Stimulated activated CD4-positive, alpha-beta T cell treated with anti-CD3 and anti-CD28 coated beads, TNF-alpha, amount 100 ng/mL, for 4 hours (primary cell): ENCODE data around the gene CD69.
A peak's percentile ranks its signal among the peaks of the same experiment; 100 is the strongest.

Experiments used
- DNase-seq, 3 experiments: peaks; one replicate each; pipeline ENCODE4 v3.0.0-alpha.2; 2020; ENCODE audit warnings: low read depth in 3 of 3

CD69 gene

GRCh38 chr12:9781360-9781759 is 20.7 kb upstream of the CD69 start:
- DNase-seq = no peak

DNA sequence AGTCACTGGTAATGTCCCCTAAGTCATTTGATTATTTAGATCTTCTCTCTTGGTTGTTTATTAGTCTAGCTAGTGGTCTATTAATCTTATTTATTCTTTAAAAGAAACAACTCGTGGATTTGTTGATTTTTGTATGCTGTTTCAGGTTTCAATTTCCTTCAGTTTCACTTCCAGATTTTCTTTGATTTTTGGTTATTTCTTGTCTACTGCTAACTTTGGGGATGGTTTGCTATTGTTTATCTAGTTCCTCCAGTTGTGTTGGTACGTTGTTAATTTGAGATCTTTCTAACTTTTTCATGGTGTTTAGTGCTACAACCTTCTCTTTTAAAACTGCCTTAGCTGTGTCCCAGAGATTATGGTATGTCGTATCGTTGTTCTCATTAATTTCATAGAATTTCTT is 18.5 kb upstream of the CD69 start:
- no peak for DNase-seq

GRCh38 chr12:9776781-9777180 is 16.1 kb upstream of the CD69 start:
- no peak for DNase-seq

DNA sequence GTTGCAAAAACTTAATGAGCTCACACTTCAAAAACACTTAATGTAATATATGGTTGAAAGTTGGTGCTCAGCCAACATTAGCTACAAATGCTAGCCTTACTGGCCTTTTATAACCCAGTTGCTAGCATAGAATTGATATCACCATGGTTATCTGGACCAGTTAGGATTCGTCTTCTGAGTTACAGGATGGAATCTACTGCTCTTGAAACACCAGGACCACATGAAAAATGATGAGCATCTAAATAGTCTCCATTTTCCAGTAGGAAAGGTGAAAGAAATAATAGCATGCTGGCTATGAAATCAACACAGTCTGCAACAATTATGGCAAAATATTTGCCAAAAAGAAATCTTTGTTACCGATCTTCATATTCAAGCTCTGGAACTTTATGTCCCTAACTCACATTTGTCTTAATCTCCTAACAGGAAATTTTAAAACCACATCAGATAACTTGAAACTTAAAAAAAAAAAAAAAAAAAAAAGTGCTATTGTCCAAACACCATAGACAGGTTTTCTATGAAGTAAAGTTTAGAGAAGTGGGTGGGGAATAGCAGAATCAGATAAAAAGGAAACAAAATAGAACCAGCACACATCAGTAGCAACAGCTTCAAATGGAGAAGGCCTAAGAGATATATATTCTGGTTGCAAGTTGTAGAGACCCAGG is 12.6 kb upstream of the CD69 start:
- DNase-seq = no peak

- no peak for DNase-seq
Observed at GRCh38 chr12:9763025-9763424, 2.3 kb upstream of the CD69 start.

DNA sequence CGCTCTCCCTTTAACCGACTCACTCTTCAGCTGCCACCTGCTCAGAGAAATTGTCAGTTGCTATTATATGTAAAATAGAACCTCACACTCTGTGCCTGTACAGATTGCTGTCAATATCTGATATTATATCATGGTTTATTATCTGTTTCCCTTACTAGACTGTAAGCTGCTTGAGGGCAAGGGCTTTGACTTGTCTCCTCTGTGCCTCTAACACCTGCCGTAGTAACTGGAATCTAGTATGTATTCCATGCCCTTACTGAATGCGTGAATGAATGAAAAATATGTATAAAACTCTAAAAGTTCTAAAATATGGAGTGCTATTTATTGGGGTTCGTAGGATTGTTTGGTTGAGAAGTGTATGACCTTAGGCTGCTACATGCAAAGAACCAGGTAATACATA is 1.7 kb upstream of the CD69 start:
- no peak for DNase-seq

- no peak for DNase-seq
Observed at GRCh38 chr12:9761419-9761781, 699 bp upstream of the CD69 start.

- no peak for DNase-seq
Observed at GRCh38 chr12:9760120-9760519, 581 bp downstream of the CD69 start.

DNA sequence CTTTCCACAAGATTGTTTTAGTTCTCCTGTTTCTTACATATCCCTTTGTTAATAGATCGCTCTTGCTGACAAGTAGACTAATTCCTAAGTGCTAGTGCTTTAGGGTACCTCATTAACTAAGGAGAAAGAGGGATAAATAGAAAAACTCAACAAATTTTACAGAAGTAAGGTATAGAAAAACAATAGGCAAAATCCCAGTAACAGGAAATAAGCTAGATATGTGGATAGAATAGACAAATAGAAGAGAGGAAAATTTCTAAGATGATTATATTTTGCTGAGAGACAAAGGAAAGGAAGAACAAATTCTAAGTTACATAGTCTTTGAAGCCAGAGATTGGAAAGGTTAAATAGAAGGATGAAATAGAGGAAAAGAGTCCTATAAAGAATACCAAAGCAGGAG is 1.0 kb downstream of the CD69 start:
- no peak for DNase-seq

- no peak for DNase-seq
Observed at GRCh38 chr12:9758119-9758518, 2.6 kb downstream of the CD69 start.

GRCh38 chr12:9757433-9758025 is 3.2 kb downstream of the CD69 start:
- DNase-seq = no peak

- no peak for DNase-seq
Observed at GRCh38 chr12:9756706-9757105, 4.0 kb downstream of the CD69 start.

DNA sequence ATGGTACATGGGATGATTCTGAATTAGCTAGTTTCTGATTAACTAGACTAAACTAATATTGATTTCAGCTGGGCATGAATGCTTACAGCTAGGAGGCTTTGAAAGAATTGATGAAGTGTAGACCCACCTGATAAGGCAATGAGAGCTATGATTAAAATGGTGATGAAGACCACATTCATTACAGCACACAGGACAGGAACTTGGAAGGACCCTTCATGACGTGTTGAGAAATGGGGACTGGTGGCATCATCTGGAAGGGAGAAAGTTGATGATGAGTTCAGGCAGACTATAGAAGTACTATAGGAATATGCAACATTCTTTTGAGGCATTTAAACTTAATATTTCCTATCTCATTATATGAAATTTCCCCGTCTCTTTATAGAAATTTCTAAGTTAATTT is 4.5 kb downstream of the CD69 start:
- DNase-seq = no peak

GRCh38 chr12:9755567-9755966 is 5.1 kb downstream of the CD69 start:
- DNase-seq = no peak

GRCh38 chr12:9755035-9755434 is 5.7 kb downstream of the CD69 start:
- no peak for DNase-seq

DNA sequence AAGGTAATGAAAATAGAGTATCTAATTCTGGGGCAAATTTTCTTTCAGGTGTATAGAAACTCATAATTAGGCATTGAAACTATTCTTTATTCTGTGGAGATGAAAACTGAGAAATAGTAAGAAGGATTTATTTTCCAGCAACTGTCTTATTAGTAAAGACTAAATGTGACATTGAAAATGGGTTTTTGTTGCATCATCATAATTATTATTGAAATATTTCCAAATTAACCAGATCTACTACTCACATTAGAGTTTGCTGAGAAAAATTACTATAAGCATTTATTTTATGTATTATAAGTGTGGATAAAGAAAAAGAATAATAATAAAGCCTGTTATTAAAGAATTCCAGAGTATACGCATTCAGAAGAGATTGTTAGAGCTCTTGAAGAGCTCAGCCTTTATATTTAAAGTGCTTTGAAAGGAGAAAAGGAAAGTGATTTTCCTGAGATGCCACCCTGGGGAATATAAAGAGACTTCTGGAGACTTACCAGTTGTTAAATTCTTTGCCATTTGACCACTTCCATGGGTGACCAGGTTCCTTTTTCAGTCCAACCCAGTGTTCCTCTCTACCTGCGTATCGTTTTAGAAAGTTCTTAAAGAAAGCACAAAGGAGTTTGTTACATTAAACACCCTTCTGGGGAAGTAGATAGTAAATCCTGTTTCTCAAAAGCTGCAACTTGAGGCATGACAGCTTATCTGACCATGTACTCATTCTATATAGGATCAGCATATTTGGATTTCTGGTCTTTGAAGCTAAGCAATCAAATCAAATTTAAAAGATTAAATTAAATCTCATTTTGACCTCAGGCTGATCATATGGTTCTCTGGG is 6.4 kb downstream of the CD69 start:
- DNase-seq = no peak

GRCh38 chr12:9753498-9753897 is 7.2 kb downstream of the CD69 start:
- DNase-seq = no peak

- DNase-seq = no peak
Observed at GRCh38 chr12:9753073-9753472, 7.6 kb downstream of the CD69 start.

- no peak for DNase-seq
Observed at GRCh38 chr12:9752145-9752933, 8.4 kb downstream of the CD69 start.

DNA sequence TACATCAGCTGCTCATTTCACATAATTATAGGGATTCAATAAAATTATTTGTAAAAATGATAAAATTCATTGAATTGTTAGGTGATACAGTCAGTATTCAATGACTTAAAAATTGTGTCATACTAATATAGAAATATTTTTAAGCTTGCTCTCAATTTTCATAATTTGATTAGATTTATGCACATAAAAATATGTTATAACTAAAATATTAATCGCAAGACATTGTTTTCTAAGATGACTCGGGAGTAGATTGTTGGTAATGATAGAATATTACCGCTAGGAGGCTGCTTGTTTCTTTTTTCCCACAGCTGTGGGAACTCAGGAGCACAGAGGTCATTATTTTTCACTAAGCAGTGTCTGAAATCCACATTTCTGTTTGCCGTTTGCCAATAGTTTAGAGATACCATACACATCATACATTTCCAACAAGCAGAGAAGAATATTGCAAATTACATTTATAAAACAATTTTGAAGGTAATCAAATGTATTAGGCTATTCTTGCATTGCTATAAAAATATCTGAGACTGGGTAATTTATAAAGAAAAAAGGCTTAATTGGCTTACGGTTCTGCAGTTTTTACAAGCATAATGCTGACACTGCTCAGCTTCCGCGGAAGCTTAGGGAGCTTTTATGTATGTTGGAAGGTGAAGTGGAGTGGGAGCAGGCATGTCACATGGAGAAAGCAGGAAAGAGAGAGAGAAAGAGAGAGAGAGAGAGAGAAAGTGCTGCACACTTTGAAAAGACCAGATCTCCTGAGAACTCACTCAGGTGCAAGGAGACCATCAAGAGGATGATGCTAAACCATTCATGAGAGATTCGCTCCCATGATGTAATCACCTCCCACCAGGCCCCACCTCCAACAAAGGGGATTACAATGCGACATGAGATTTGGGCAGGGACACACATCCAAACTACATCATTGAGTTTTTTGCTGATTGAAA is 9.2 kb downstream of the CD69 start:
- peak in 2 of 3 experiments; percentile 56 to 68 for DNase-seq
